Thoracic aorta (tissue), 2 donors: ENCODE data around the gene MAGEA9B. TPM values are rescaled to one million over a fixed set of nuclear protein-coding genes. Genes with fewer than 3 reads are reported as not detected.
"Not testable (repeated sequence)": the region's sequence is repeated elsewhere in the genome, so short reads cannot be mapped to it uniquely, and the experiment has no call there.

Experiments used
- ATAC-seq: fragments of 150-250 bp; one replicate; pipeline ENCODE4 v1.8.0; 2017; ENCODE audit warnings: low read depth; ENCODE audit not compliant: insufficient number of reproducible peaks, low FRiP score
- DNase-seq: peaks from one replicate; pipeline ENCODE4 v3.0.0-alpha.2; 2020; ENCODE audit warnings: low spot score
- H3K27ac ChIP-seq, 2 donors: fragments of 200-600 bp; sonication (generic); 1 replicate in 1 of 2; 2 replicates in 1 of 2; pipeline ENCODE4 v1.5.1; 2016; ENCODE audit warnings: mild to moderate bottlenecking in 2 of 2, moderate library complexity in 2 of 2
- H3K27me3 ChIP-seq: fragments of 200-600 bp; sonication (generic); replicated peaks from 2 replicates; pipeline ENCODE4 v1.6.0; 2016; ENCODE audit warnings: mild to moderate bottlenecking; ENCODE audit not compliant: insufficient read depth
- H3K36me3 ChIP-seq: fragments of 200-600 bp; sonication (generic); one replicate; pipeline ENCODE4 v1.5.1; 2016
- H3K4me1 ChIP-seq, 2 donors: fragments of 200-600 bp; sonication (generic); 1 replicate in 1 of 2; 2 replicates in 1 of 2; pipeline versions ENCODE4 v1.5.1 to v1.6.0; 2016; ENCODE audit warnings: low read depth in 2 of 2, mild to moderate bottlenecking in 1 of 2; ENCODE audit not compliant: control insufficient read depth in 1 of 2
- H3K4me3 ChIP-seq: fragments of 200-600 bp; sonication (generic); 2 replicates; pipeline ENCODE4 v1.5.1; 2016; ENCODE audit warnings: mild to moderate bottlenecking
- H3K9me3 ChIP-seq: fragments of 200-600 bp; sonication (generic); 2 replicates; pipeline ENCODE4 v1.5.1; 2016
- CTCF ChIP-seq: fragments of 200-600 bp; sonication (generic); IDR thresholded peaks from one replicate; pipeline ENCODE4 v1.5.1; 2019; ENCODE audit warnings: antibody characterized with exemption
- total RNA-seq, 2 donors: library from RNA; depleted of rRNA; stranded (reverse); fragments of >200 nt; gene quantifications; one replicate each; pipeline versions ENCODE4 v1.1.0 to v1.2.3, GENCODE V29; 2016

The MAGEA9B gene
- total RNA-seq, 2 donors from 2014 or later: not detected

- no peak for TF ChIP-seq CTCF
- H3K27me3 ChIP-seq: no peaks in the 10 kb centered on the region
- H3K27ac ChIP-seq: peak overlapping the region; percentile 92 to 94
- DNase-seq (no peak), ATAC-seq (no peak)
- H3K9me3 ChIP-seq: no peaks in the 10 kb centered on the region
- H3K4me1 ChIP-seq: peaks cover 0 to 7% of the 10 kb centered on the region in 2 donors
- H3K4me3 ChIP-seq: peak overlapping the region; percentile 85
- no peaks in the 10 kb centered on the region for H3K36me3 ChIP-seq
Observed at GRCh38 chrX:149541521-149542047, 45.7 kb downstream of the MAGEA9B start.

GRCh38 chrX:149540621-149541520, 46.4 kb downstream of the MAGEA9B start, which contains the start of gene EOLA1:
EOLA1 (plus strand) TSS chrX:149541012; CDS start chrX:149545631, 4,619 bp downstream.
- Histone ChIP-seq H3K36me3 (no peaks in the 10 kb centered on the region), H3K4me1 (peaks cover 0 to 7% of the 10 kb centered on the region in 2 donors), H3K9me3 (no peaks in the 10 kb centered on the region), H3K27ac (peak within 1 kb of the TSS; percentile 92 to 94), H3K4me3 (peak within 1 kb of the TSS; percentile 85), H3K27me3 (no peaks in the 10 kb centered on the region)
- DNase-seq: peak; percentile 47
- peak; percentile 19 for ATAC-seq
- no peak for TF ChIP-seq CTCF

- H3K36me3 ChIP-seq: no peaks in the 10 kb centered on the region
- H3K4me3 ChIP-seq: peak overlapping the region; percentile 85
- H3K9me3 ChIP-seq: no peaks in the 10 kb centered on the region
- no peak for TF ChIP-seq CTCF
- H3K27me3 ChIP-seq: no peaks in the 10 kb centered on the region
- ATAC-seq (peak; percentile 84), DNase-seq (peak; percentile 80)
- peaks cover 0 to 7% of the 10 kb centered on the region in 2 donors for H3K4me1 ChIP-seq
- H3K27ac ChIP-seq: peak overlapping the region; percentile 92 to 94
Observed at GRCh38 chrX:149540131-149540620, 47.1 kb downstream of the MAGEA9B start.

- peaks cover 0 to 7% of the 10 kb centered on the region in 2 donors for H3K4me1 ChIP-seq
- no peak for TF ChIP-seq CTCF
- peak overlapping the region; percentile 34 to 72 for H3K27ac ChIP-seq
- no peaks in the 10 kb centered on the region for H3K36me3 ChIP-seq
- ATAC-seq (peak; percentile 54), DNase-seq (peak; percentile 76)
- no peaks in the 10 kb centered on the region for H3K27me3 ChIP-seq
- no peaks in the 10 kb centered on the region for H3K9me3 ChIP-seq
- peak overlapping the region; percentile 73 for H3K4me3 ChIP-seq
Observed at GRCh38 chrX:149539283-149540130, 47.8 kb downstream of the MAGEA9B start.

GRCh38 chrX:149537474-149537873, 49.8 kb downstream of the MAGEA9B start:
- not testable (repeated sequence) for DNase-seq, H3K36me3 ChIP-seq, ATAC-seq, H3K4me3 ChIP-seq, H3K4me1 ChIP-seq, H3K27me3 ChIP-seq, H3K27ac ChIP-seq, H3K9me3 ChIP-seq

GRCh38 chrX:149534926-149535602, 52.2 kb downstream of the MAGEA9B start:
- not testable (repeated sequence) for DNase-seq, ATAC-seq

GRCh38 chrX:149533999-149534398, 53.3 kb downstream of the MAGEA9B start:
- not testable (repeated sequence) for H3K36me3 ChIP-seq, H3K27ac ChIP-seq, H3K4me1 ChIP-seq, ATAC-seq, H3K4me3 ChIP-seq, H3K27me3 ChIP-seq, H3K9me3 ChIP-seq, DNase-seq

More at GRCh38 chrX:149534926-149535602, 52.2 kb downstream of the MAGEA9B start:
- not testable (repeated sequence) for H3K9me3 ChIP-seq, H3K27me3 ChIP-seq, H3K27ac ChIP-seq, H3K4me3 ChIP-seq, H3K36me3 ChIP-seq, H3K4me1 ChIP-seq
